HCT116 (cell line): ENCODE results near the gene ADAM8.
A peak's percentile ranks its signal among the peaks of the same experiment; 100 is the strongest.

Experiments
- POLR2A ChIP-seq: IDR thresholded peaks from 2 replicates; pipeline ENCODE4 v1.7.0; 2011; ENCODE audit warnings: borderline replicate concordance; ENCODE audit not compliant: insufficient read depth, insufficient read length; ENCODE audit errors: extremely low read depth
- POLR2AphosphoS5 ChIP-seq: IDR thresholded peaks from 2 replicates; pipeline ENCODE4 v1.6.1; 2011; ENCODE audit warnings: mild to moderate bottlenecking, low read depth, low read length, moderate library complexity
- RAD21 ChIP-seq: IDR thresholded peaks from 2 replicates; pipeline ENCODE4 v1.6.1; 2012; ENCODE audit warnings: low read depth, mild to moderate bottlenecking
- SRF ChIP-seq: IDR thresholded peaks from 2 replicates; pipeline ENCODE4 v1.6.1; 2012; ENCODE audit warnings: low read depth
- YY1 ChIP-seq: IDR thresholded peaks from 2 replicates; pipeline ENCODE4 v1.6.1; 2011; ENCODE audit warnings: low read length, low read depth, moderate library complexity, mild to moderate bottlenecking; ENCODE audit not compliant: insufficient replicate concordance; ENCODE audit errors: extremely low read depth
- TF ChIP-seq, protein P1 (sequence below): IDR thresholded peaks from 2 replicates; pipeline ENCODE4 v1.6.1; 2012; ENCODE audit warnings: low read depth
- TF ChIP-seq, protein P2 (sequence below), 3 experiments: fragments of 200-600 bp in 1 of 3; sonication (generic) in 1 of 3; IDR thresholded peaks in 2 of 3; conservative IDR thresholded peaks in 1 of 3; 2 replicates each; pipeline ENCODE4 v1.5.1; 2012 to 2017; ENCODE audit warnings: low read depth in 2 of 3, low read length in 2 of 3, antibody characterized with exemption in 1 of 3, borderline replicate concordance in 1 of 3, control low read depth in 1 of 3, mild to moderate bottlenecking in 1 of 3, mixed read lengths in 1 of 3, mixed run types in 1 of 3, moderate library complexity in 1 of 3; ENCODE audit not compliant: insufficient read depth in 1 of 3

DNA sequence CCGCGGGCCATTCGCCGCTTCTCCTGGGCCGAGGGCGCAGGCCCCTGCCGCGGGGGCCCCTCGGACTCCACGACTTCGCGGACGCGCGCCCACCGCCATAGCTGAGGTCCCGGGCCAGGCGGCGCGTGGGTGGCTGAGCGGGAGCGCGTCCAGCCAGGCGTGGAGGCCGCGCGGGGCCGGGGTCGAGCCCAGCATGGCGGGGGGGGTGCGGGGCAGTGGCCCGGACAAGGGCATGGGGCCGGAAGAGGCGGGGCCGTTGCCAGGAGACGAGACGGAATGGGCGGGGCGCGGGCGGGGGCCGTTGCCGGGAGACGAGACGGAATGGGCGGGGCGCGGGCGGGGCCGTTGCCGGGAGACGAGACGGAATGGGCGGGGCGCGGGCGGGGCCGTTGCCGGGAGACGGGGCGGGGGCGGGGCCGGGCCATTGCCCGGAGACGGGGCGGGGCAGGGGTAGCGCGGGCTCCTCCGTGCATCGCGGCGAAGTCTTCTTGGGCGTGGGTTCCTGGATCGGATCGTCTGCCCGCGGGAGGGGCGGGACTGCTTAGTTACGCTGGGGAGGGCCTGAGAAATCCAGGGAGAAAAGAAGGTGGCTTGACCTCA is 14.8 kb downstream of the ADAM8 start:
- TF ChIP-seq POLR2AphosphoS5 (0 out of 2 replicates have a peak, but pooled peaks have one; percentile 24), RAD21 (no peak), POLR2A (no peak), SRF (no peak), YY1 (no peak)
- TF ChIP-seq, protein P1, sequence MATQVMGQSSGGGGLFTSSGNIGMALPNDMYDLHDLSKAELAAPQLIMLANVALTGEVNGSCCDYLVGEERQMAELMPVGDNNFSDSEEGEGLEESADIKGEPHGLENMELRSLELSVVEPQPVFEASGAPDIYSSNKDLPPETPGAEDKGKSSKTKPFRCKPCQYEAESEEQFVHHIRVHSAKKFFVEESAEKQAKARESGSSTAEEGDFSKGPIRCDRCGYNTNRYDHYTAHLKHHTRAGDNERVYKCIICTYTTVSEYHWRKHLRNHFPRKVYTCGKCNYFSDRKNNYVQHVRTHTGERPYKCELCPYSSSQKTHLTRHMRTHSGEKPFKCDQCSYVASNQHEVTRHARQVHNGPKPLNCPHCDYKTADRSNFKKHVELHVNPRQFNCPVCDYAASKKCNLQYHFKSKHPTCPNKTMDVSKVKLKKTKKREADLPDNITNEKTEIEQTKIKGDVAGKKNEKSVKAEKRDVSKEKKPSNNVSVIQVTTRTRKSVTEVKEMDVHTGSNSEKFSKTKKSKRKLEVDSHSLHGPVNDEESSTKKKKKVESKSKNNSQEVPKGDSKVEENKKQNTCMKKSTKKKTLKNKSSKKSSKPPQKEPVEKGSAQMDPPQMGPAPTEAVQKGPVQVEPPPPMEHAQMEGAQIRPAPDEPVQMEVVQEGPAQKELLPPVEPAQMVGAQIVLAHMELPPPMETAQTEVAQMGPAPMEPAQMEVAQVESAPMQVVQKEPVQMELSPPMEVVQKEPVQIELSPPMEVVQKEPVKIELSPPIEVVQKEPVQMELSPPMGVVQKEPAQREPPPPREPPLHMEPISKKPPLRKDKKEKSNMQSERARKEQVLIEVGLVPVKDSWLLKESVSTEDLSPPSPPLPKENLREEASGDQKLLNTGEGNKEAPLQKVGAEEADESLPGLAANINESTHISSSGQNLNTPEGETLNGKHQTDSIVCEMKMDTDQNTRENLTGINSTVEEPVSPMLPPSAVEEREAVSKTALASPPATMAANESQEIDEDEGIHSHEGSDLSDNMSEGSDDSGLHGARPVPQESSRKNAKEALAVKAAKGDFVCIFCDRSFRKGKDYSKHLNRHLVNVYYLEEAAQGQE, result no peak
- TF ChIP-seq, protein P2, sequence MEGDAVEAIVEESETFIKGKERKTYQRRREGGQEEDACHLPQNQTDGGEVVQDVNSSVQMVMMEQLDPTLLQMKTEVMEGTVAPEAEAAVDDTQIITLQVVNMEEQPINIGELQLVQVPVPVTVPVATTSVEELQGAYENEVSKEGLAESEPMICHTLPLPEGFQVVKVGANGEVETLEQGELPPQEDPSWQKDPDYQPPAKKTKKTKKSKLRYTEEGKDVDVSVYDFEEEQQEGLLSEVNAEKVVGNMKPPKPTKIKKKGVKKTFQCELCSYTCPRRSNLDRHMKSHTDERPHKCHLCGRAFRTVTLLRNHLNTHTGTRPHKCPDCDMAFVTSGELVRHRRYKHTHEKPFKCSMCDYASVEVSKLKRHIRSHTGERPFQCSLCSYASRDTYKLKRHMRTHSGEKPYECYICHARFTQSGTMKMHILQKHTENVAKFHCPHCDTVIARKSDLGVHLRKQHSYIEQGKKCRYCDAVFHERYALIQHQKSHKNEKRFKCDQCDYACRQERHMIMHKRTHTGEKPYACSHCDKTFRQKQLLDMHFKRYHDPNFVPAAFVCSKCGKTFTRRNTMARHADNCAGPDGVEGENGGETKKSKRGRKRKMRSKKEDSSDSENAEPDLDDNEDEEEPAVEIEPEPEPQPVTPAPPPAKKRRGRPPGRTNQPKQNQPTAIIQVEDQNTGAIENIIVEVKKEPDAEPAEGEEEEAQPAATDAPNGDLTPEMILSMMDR (IDR thresholded peaks at IDR 0.05 in 2 of 3, conservative IDR thresholded peaks at IDR 0.05 in 1 of 3; ENCODE audit: borderline replicate concordance in 1 of 3, insufficient read depth in 1 of 3, low read depth in 2 of 3, low read length in 2 of 3), result no peak
